B cell (primary cell): ENCODE results near the gene KRTAP3-3.

Experiments
- CTCF ChIP-seq: fragments of 200-600 bp; IDR thresholded peaks from one replicate; pipeline ENCODE4 v1.8.0; 2022; ENCODE audit warnings: antibody characterized with exemption, mild to moderate bottlenecking
- EZH2 ChIP-seq: IDR thresholded peaks from 2 replicates; pipeline ENCODE4 v1.6.1; 2012; ENCODE audit warnings: borderline replicate concordance, low read depth, mild to moderate bottlenecking, moderate library complexity, low read length; ENCODE audit not compliant: insufficient read depth, poor library complexity, severe bottlenecking

DNA sequence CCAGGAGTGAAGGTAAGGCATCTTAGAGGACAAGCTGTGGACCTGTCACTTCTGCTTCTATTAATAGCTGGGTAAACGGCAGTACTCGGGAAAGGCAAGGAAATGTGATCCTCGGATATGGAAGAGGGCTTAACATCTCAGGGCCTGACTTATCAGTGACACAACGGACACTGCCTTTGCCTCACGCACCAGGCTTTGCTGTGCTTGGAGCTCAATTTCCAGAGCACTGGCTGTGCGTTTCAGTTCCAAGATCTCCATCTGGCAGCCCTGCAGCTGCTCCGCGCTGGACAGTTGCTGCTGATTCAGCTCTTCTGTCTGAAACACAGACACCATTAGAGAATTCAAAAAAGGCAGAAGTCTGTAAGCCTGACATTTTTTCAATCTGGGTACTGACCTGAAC is 13.4 kb downstream of the KRTAP3-3 start:
- TF ChIP-seq CTCF (no peak), EZH2 (no peak)
